Upper lobe of left lung (tissue), 4 donors: ENCODE measurements around the gene KRTAP5-4.

Source experiments
- EP300 ChIP-seq, 4 donors: sonication (generic); formaldehyde crosslinking; IDR thresholded peaks; one replicate each; pipeline ENCODE4 v1.5.1; 2017; ENCODE audit warnings: antibody characterized with exemption in 4 of 4, control low read depth in 2 of 4
- POLR2A ChIP-seq, 4 donors: fragments of 450-650 bp; IDR thresholded peaks; one replicate each; pipeline ENCODE4 v1.5.1; 2016 to 2017; ENCODE audit warnings: antibody characterized with exemption in 4 of 4, mild to moderate bottlenecking in 2 of 4
- POLR2AphosphoS5 ChIP-seq, 2 donors: sonication (generic); formaldehyde crosslinking; IDR thresholded peaks; one replicate each; pipeline ENCODE4 v1.5.1; 2017; ENCODE audit warnings: antibody characterized with exemption in 2 of 2
- TF ChIP-seq, protein P1 (sequence below), 6 experiments: fragments of 450-650 bp in 4 of 6; fragments of 200-600 bp in 2 of 6; sonication (generic) in 2 of 6; IDR thresholded peaks; one replicate each; pipeline ENCODE4 v1.5.1; 2016 to 2019; ENCODE audit warnings: antibody characterized with exemption in 6 of 6

DNA sequence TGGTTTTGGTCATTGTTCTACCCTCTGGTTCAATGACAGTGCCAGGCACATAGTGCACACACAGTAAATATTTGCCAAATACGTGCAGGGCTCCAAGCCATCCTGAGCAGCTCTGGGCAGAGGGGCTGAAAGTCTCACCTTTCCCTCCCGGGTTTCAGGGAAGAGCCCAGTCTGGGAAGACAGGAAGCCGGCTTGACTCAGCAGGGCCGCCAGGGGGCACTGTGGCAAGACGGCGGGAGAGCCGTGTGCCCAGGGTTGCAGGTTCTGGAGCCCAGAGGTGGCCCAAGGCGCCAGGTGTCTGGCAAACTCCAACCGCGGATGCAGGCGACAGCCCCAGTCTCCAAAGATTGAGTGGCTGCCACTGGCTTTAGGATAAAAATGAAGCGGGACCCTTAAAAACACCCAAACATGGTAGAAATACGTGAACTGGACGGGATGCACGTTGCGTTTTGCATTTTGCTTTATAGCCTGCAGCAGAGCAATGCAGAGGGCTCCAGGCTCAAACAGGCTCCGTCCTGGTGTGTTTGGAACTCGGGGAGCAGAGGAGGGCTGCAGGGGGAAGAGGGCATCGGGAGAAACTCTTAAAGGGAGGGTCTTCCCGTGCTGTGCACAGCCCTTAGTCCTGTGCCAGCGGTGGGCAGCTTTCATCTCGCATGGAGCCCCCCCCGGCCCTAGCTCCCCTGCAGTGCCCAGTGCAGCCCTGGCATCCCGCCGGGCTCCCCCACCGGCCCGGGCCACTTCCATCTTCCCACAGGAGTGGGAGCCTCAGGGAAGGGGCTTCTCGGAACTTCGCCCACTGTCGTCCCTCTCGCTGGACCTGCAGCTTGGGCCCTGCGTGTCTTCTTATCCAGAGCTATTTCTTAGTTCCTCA is 18.4 kb upstream of the KRTAP5-4 start:
- TF ChIP-seq, protein P1, sequence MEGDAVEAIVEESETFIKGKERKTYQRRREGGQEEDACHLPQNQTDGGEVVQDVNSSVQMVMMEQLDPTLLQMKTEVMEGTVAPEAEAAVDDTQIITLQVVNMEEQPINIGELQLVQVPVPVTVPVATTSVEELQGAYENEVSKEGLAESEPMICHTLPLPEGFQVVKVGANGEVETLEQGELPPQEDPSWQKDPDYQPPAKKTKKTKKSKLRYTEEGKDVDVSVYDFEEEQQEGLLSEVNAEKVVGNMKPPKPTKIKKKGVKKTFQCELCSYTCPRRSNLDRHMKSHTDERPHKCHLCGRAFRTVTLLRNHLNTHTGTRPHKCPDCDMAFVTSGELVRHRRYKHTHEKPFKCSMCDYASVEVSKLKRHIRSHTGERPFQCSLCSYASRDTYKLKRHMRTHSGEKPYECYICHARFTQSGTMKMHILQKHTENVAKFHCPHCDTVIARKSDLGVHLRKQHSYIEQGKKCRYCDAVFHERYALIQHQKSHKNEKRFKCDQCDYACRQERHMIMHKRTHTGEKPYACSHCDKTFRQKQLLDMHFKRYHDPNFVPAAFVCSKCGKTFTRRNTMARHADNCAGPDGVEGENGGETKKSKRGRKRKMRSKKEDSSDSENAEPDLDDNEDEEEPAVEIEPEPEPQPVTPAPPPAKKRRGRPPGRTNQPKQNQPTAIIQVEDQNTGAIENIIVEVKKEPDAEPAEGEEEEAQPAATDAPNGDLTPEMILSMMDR (IDR thresholded peaks at IDR 0.05), result peak; percentile 51 to 76 (median 62)
- TF ChIP-seq POLR2A (IDR thresholded peaks at IDR 0.05) (no peak), POLR2AphosphoS5 (IDR thresholded peaks at IDR 0.05) (no peak), EP300 (IDR thresholded peaks at IDR 0.05) (no peak)
